Left lobe of liver (tissue), 2 donors: Measurements from ENCODE around the gene MT1E. TPM values are rescaled to one million over a fixed set of nuclear protein-coding genes. Genes with fewer than 3 reads are reported as not detected.

Experiments
- ATAC-seq: fragments of 200-7000 bp; cut with Tn5 transposase; one replicate; pipeline ENCODE4 v1.9.1; 2020; ENCODE audit warnings: mild to moderate bottlenecking, moderate library complexity
- DNase-seq: peaks from one replicate; pipeline ENCODE4 v3.0.0-alpha.2; 2020; ENCODE audit warnings: low spot score
- total RNA-seq: library from RNA; stranded (reverse); gene quantifications from one replicate; pipeline ENCODE4 v1.2.1, GENCODE V29; 2021
- donor health status: DM: no; HTN: no; CAD: no; lungs with moderate emphysema.
- donor health status: DM: no; HTN: yes; CAD: no.

MT1E gene
- total RNA-seq, 1 donor from 2014 or later: 1,576 TPM

- DNase-seq: no peak
- no peak for ATAC-seq
Measured at GRCh38 chr16:56623637-56624036, 1.9 kb upstream of the MT1E start.

GRCh38 chr16:56625943-56626654 lies 518 bp downstream of the MT1E start:
- DNase-seq: peak; percentile 74
- peak; percentile 37 for ATAC-seq

GRCh38 chr16:56626685-56627084 lies 1.1 kb downstream of the MT1E start:
- ATAC-seq (peak; percentile 3), DNase-seq (no peak)

- ATAC-seq (no peak), DNase-seq (no peak)
Measured at GRCh38 chr16:56628486-56629350, 3.1 kb downstream of the MT1E start.

GRCh38 chr16:56629531-56629930 lies 4.0 kb downstream of the MT1E start:
- no peak for ATAC-seq
- no peak for DNase-seq

- no peak for ATAC-seq
- DNase-seq: no peak
Measured at GRCh38 chr16:56630134-56630533, 4.6 kb downstream of the MT1E start.

- DNase-seq (no peak), ATAC-seq (no peak)
Measured at GRCh38 chr16:56631197-56631596, 5.6 kb downstream of the MT1E start.

GRCh38 chr16:56631832-56632155 lies 6.2 kb downstream of the MT1E start:
- ATAC-seq (no peak), DNase-seq (no peak)

GRCh38 chr16:56632156-56632847 lies 6.7 kb downstream of the MT1E start, which contains the start of gene MT1M:
TSS of gene MT1M (plus strand) at chr16:56632659. CDS start at chr16:56632732, 73 bp downstream.
- DNase-seq (peak; percentile 94), ATAC-seq (peak; percentile 85)

GRCh38 chr16:56632848-56633365 lies 7.3 kb downstream of the MT1E start:
- DNase-seq: no peak
- ATAC-seq: peak; percentile 1

- no peak for DNase-seq
- ATAC-seq: no peak
Measured at GRCh38 chr16:56633535-56633934, 8.0 kb downstream of the MT1E start.

GRCh38 chr16:56634715-56635440 lies 9.3 kb downstream of the MT1E start:
- ATAC-seq (no peak), DNase-seq (no peak)

- no peak for ATAC-seq
- no peak for DNase-seq
Measured at GRCh38 chr16:56635441-56635967, 9.9 kb downstream of the MT1E start.

GRCh38 chr16:56636616-56637413 lies 11.2 kb downstream of the MT1E start:
- no peak for ATAC-seq
- no peak for DNase-seq

- DNase-seq: peak; percentile 96
Measured at GRCh38 chr16:56637814-56638750, 12.5 kb downstream of the MT1E start, which contains the start of gene MT1A. TSS of gene MT1A (plus strand) at chr16:56638666. CDS start at chr16:56638739, 73 bp downstream.

GRCh38 chr16:56639045-56639444 lies 13.5 kb downstream of the MT1E start:
- no peak for DNase-seq
- peak; percentile 38 for ATAC-seq

More at GRCh38 chr16:56637814-56638750, 12.5 kb downstream of the MT1E start, which contains the start of gene MT1A:
- peak; percentile 81 for ATAC-seq

- DNase-seq (no peak), ATAC-seq (no peak)
Measured at GRCh38 chr16:56640076-56640475, 14.5 kb downstream of the MT1E start.

GRCh38 chr16:56641166-56641565 lies 15.6 kb downstream of the MT1E start:
- no peak for DNase-seq
- ATAC-seq: no peak
